Measurements from ENCODE around the gene TTLL7.
"Not testable (repeated sequence)": the region's sequence is repeated elsewhere in the genome, so short reads cannot be mapped to it uniquely, and the experiment has no call there.

TTLL7 gene

DNA sequence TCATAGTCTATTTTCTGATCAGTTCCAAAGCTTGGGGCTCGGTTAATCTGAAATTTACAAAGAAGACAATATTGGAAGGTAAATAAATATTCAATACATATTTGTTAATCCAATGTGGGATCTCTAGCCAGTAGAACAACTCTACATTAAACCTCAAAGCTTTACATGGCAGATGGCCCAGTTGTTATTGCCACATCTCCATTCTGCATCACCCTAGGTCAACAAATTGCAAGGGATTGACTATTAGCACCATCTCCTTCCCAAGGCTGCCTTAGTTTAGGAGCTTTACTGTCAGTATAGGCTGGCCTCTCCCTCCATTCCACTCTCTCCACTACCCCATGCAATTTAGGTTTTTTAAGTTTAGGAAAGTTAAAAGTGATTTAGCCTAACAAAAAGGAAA lies 69.7 kb downstream of the TTLL7 start:
- no peak for DNase-seq (ENCODE audit: low read depth)

GRCh38 chr1:83928396-83928795 lies 70.5 kb downstream of the TTLL7 start:
- no peak for DNase-seq (ENCODE audit: low read depth)

- DNase-seq (ENCODE audit: low read depth): no peak
Observed at GRCh38 chr1:83927701-83928100, 71.2 kb downstream of the TTLL7 start.

DNA sequence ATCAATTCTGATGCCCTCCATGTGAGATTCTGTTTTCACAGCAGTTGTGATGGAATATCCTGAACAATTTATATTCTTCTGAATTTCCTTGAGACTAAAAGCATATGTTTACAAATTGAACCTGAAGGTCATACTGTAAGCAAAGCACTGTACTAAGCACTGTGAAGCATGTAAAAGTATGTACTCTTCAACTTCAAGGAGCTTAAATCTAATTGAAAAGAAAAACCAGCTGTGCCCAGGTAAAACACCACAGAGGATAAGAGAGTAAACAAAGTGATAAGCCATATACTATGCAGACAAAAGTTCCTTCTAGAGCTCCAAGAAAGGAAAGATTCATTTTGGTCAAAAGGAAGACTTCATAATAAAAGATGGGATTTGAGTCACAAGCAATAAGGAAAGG lies 71.9 kb downstream of the TTLL7 start:
- no peak for DNase-seq (ENCODE audit: low read depth)

- no peak for DNase-seq (ENCODE audit: low read depth)
Observed at GRCh38 chr1:83923553-83923952, 75.4 kb downstream of the TTLL7 start.

DNA sequence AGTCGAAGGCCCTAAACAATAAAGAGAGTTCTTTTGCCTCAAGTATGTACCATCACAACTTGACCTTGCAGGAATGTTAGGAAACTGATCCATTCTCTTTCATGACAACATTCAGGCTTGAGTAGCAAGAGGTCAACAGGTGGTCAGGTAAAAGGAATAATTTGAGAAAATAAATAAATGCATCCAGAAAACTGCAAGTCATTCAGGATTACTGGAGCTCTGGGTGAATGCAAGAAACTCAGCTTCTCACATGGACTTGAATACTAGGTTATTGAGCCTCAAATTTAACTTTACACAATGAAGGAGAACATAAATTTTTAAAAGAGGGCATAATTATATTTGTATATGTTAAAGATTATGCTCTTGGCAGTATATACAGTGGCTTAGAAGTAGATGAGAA lies 76.5 kb downstream of the TTLL7 start:
- DNase-seq (ENCODE audit: low read depth): no peak

DNA sequence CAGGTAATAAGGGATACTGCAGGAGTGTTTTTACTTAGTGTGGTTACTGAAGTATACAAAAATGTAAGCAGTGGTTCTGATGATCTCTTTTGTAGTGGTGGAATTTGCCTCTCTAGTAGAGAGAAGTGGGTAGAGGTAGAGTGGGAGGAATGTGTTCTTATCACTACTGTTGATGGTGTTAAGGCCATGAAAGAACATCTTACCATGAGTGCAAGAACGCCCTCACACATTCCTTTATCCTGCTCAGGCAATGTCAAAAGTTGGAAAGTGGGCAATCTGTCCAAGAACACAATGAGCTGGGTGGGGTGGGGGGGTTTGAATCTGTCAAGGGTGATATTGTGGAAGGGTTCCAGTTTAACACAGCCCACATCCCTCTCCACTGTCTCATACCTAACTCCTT lies 78.6 kb downstream of the TTLL7 start:
- no peak for DNase-seq (ENCODE audit: low read depth)

DNA sequence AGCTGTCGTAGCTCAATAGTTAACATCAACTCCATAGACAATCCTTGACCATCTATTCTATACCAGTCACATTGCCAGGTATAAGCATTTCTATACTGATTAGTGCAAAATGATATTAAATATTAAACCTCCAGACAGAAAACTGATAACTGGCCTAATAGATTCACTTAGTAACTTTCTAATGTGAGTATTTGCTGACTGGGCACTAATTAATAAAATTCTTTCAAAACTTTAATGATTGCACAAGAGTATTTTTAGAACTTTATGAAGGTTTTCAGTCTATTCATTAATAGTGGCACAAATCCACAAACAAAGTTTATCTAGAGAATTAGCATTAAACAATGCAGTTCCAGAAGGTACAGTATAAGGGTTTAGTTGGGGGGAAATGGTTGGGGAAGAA lies 79.1 kb downstream of the TTLL7 start:
- DNase-seq (ENCODE audit: low read depth): no peak

GRCh38 chr1:83918688-83919285 lies 80.1 kb downstream of the TTLL7 start:
- no peak for DNase-seq (ENCODE audit: low read depth)

DNA sequence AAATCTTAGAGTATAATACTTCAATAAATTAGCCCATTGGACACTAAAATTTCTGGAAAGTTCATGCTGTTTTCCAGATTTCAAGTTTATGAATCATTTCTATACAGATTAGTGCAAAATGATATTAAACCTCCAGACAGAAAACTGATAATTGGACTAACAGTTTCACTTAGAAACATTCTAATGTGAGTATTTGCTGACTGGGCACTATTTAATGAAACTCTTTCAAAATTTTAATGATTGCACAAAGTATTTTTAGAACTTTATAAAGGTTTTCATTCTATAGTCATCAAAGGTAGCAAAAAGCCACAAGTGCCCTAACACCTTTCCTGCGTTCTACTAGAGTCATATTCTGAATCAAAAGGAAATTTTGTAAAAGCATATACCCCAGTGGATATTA lies 81.0 kb downstream of the TTLL7 start:
- no peak for DNase-seq (ENCODE audit: low read depth)

DNA sequence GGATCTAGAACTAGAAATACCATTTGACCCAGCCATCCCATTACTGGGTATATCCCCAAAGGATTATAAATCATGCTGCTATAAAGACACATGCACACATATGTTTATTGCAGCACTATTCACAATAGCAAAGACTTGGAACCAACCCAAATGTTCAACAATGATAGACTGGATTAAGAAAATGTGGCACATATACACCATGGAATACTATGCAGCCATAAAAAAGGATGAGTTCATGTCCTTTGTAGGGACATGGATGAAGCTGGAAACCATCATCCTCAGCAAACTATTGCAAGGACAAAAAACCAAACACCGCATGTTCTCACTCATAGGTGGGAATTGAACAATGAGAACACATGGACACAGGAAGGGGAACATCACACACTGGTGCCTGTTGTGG lies 82.8 kb downstream of the TTLL7 start:
- not testable (repeated sequence) for DNase-seq (ENCODE audit: low read depth)

DNA sequence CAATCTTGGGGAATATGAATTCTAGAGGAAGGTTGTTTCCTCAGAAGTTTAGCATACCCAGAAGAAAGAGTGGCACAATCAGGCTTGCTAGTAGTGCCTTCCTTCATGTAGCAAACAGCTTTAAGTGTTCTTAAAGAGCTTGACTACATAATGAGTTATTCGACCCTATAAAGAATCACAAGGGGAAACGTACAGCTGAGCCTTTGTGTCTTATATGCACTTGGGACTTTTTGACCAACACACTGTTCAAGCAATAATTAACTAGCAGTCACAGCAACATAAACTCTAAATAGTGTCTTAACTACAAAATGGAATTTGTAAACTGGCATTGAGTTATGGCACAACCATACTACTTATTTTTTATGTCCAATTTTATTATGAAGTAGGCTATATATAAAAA lies 86.1 kb downstream of the TTLL7 start:
- DNase-seq (ENCODE audit: low read depth): no peak

GRCh38 chr1:83910461-83910860 lies 88.5 kb downstream of the TTLL7 start:
- no peak for DNase-seq (ENCODE audit: low read depth)

- no peak for DNase-seq (ENCODE audit: low read depth)
Observed at GRCh38 chr1:83909687-83910086, 89.2 kb downstream of the TTLL7 start.

- DNase-seq (ENCODE audit: low read depth): no peak
Observed at GRCh38 chr1:83905315-83905907, 93.5 kb downstream of the TTLL7 start.

DNA sequence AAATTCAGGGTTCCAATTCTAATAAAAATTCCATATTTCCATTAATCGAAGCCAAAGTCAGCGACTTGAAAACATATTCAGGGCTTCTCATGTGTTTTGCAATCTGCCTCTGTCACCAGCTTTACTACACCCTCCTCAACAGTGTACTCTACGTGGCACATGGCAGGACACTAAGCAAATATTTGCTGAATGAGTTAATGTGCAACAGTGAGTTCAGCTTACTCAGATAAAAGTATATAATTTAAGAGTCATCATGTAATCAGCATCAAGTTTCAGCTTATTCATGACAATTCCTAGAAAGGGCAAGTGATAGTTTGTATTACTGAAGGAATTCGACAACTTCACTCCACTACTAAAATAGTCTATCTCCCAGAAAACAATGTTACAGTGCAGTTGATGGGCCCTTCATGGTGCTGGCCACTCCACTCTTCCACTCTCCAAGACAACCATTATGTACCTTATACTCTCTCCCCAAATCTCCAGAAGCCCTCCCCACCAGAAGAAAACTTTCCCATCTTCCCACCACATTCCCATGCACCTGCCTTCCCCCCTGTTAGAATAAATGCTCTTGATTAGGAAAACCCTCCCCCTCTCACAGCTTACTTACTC lies 97.3 kb downstream of the TTLL7 start:
- DNase-seq (ENCODE audit: low read depth): no peak

DNA sequence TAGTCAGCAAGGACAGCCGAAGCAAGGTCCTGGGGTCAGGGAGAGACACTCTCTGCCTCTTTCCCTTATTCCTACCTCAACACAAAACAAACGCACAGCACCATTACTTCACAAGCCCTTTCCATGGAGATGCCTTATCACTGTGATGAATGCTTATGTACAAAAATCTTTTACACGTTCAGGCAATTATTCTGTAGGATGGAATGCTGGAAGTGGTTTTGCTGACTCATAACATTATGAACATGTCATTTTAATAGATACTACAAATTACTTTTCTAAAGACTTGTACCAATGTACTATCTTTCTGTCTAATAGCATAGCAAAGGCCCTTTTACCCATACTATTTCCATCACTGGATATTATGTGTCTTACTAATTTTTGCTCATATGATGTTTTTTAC lies 98.4 kb downstream of the TTLL7 start:
- no peak for DNase-seq (ENCODE audit: low read depth)

- DNase-seq (ENCODE audit: low read depth): no peak
Observed at GRCh38 chr1:83897516-83897915, 101.4 kb downstream of the TTLL7 start.

DNA sequence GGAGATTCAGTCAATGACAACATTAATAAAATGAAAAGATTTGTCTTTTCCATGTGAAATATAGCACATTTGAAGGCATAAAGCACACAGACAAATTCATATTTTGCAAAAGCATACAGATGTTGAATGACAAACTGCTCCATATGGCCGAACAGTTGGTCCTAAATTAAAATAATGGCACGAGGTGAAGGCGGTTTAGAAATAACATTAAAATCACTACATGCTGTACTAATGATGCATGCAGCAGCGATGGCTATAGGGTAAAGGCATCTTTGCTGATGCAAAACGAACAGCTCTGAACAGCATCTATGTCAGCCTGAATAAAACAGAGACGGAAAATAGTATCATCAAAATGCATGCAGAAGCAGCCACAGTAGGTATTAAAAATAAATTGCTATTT lies 102.6 kb downstream of the TTLL7 start:
- DNase-seq (ENCODE audit: low read depth): no peak

GRCh38 chr1:83889707-83890106 lies 109.2 kb downstream of the TTLL7 start:
- no peak for DNase-seq (ENCODE audit: low read depth)

- no peak for DNase-seq (ENCODE audit: low read depth)
Observed at GRCh38 chr1:83887483-83887882, 111.4 kb downstream of the TTLL7 start.

DNA sequence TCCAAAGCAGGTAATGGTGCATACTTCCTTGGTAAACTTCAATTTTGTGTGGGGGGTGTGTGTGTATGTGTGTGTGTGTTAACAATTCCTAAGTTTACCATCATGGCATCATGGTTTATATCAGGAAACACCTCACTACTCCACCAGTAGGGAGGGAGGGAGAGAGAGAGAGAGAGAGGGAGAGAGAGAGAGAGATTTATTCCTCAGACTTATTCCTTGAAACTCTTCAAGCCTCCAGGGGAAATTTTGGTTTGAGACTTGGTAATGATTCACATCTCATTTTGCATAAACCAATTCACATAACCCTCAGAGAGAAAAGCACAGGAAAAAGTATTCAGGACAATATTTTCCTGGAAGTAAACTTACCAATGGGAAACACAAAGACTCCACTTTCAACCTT lies 115.0 kb downstream of the TTLL7 start:
- DNase-seq (ENCODE audit: low read depth): no peak

GRCh38 chr1:83882906-83883305 lies 116.0 kb downstream of the TTLL7 start:
- DNase-seq (ENCODE audit: low read depth): no peak

DNA sequence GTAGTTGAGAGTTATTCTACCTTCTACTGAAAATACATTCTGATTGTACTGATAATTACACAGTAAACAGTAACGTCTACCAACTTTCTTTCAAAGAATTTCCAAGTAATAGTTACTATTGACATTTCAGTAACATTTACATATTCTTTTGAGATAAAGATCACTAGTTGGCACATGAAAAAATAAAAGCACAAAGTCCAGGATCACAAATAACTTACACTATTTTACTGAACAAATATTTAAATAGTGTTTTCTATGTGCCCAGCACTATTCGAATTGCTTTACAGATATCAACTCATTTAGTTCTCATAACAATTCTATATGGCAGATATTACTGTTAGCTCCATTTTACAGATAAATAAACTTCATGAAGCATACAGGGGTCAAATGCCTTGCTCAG lies 126.4 kb downstream of the TTLL7 start:
- DNase-seq (ENCODE audit: low read depth): no peak
